HCT116 (cell line): ENCODE results near the gene ZHX3.

Experiments used
- CTCF ChIP-seq, 3 experiments: fragments of 200-600 bp in 1 of 3; sonication (generic) in 1 of 3; IDR thresholded peaks in 2 of 3; conservative IDR thresholded peaks in 1 of 3; 2 replicates each; pipeline ENCODE4 v1.5.1; 2012 to 2017; ENCODE audit warnings: low read depth in 2 of 3, low read length in 2 of 3, antibody characterized with exemption in 1 of 3, borderline replicate concordance in 1 of 3, control low read depth in 1 of 3, mild to moderate bottlenecking in 1 of 3, mixed read lengths in 1 of 3, mixed run types in 1 of 3, moderate library complexity in 1 of 3; ENCODE audit not compliant: insufficient read depth in 1 of 3
- EZH2phosphoT487 ChIP-seq: fragments of 200-600 bp; IDR thresholded peaks from 2 replicates; pipeline ENCODE4 v1.6.1; 2018; ENCODE audit warnings: antibody characterized with exemption, borderline replicate concordance
- JUND ChIP-seq: IDR thresholded peaks from 2 replicates; pipeline ENCODE4 v1.6.1; 2012
- MAX ChIP-seq: IDR thresholded peaks from 2 replicates; pipeline ENCODE4 v1.6.1; 2012
- POLR2A ChIP-seq: IDR thresholded peaks from 2 replicates; pipeline ENCODE4 v1.7.0; 2011; ENCODE audit warnings: borderline replicate concordance; ENCODE audit not compliant: insufficient read depth, insufficient read length; ENCODE audit errors: extremely low read depth
- POLR2AphosphoS5 ChIP-seq: IDR thresholded peaks from 2 replicates; pipeline ENCODE4 v1.6.1; 2011; ENCODE audit warnings: mild to moderate bottlenecking, low read depth, low read length, moderate library complexity
- RAD21 ChIP-seq: IDR thresholded peaks from 2 replicates; pipeline ENCODE4 v1.6.1; 2012; ENCODE audit warnings: low read depth, mild to moderate bottlenecking
- REST ChIP-seq: IDR thresholded peaks from 2 replicates; pipeline ENCODE4 v1.6.1; 2012; ENCODE audit warnings: low read depth
- SP1 ChIP-seq: IDR thresholded peaks from 2 replicates; pipeline ENCODE4 v1.6.1; 2012; ENCODE audit warnings: low read depth
- TCF7L2 ChIP-seq: IDR thresholded peaks from 2 replicates; pipeline ENCODE4 v1.7.0; 2011; ENCODE audit warnings: borderline replicate concordance, inconsistent platforms; ENCODE audit not compliant: insufficient read depth, insufficient read length; ENCODE audit errors: extremely low read depth

- no peak for TF ChIP-seq RAD21
- TF ChIP-seq CTCF (IDR thresholded peaks at IDR 0.05 in 2 of 3, conservative IDR thresholded peaks at IDR 0.05 in 1 of 3; ENCODE audit: borderline replicate concordance in 1 of 3, insufficient read depth in 1 of 3, low read depth in 2 of 3, low read length in 2 of 3): no peak
- no peak for TF ChIP-seq SP1
- no peak for TF ChIP-seq TCF7L2
- TF ChIP-seq MAX: no peak
- TF ChIP-seq REST: no peak
- TF ChIP-seq JUND: no peak
- TF ChIP-seq POLR2AphosphoS5: no peak
- no peak for TF ChIP-seq EZH2phosphoT487
- no peak for TF ChIP-seq POLR2A
Observed at GRCh38 chr20:41201760-41202159, 115.8 kb downstream of the ZHX3 start.
